ENCODE results near the gene CEP95. TPM values are rescaled to one million over a fixed set of nuclear protein-coding genes. Genes with fewer than 3 reads are reported as not detected.

The CEP95 gene
- total and polyA plus RNA-seq, 10 of the 15 experiments (the other 5 are each of a cell fraction or from before 2014, with no cell fraction given): 17.7 to 54.9 (median 29.6) TPM

- no peaks in the 10 kb centered on the region; the same call in 2 of the 3 replicates for H3K9me3 ChIP-seq (replicated peaks; ENCODE audit: control insufficient read depth, insufficient read depth, low read length)
- no peaks in the 10 kb centered on the region for H4K20me1 ChIP-seq (ENCODE audit: control insufficient read depth, insufficient read depth)
- POLR2A ChIA-PET: interaction anchor here (0.6 kb wide), 1 partner anchor 30 kb away, joined by 4 read pairs; no protein-coding TSS in a partner anchor
- no peak overlapping the region for H2AFZ ChIP-seq (ENCODE audit: control insufficient read depth, low read depth, low read length)
- no peaks in the 10 kb centered on the region for H3K27me3 ChIP-seq (replicated peaks in 1 of 2; ENCODE audit: control insufficient read depth in 2 of 2, insufficient read depth in 2 of 2, low read length in 1 of 2)
- RAD21 ChIA-PET (ENCODE audit: unreplicated experiment): no interaction called here
- H3K9ac ChIP-seq (ENCODE audit: control insufficient read depth, insufficient read depth, low read length): no peak overlapping the region
- WGBS (ENCODE audit: insufficient coverage, insufficient replicate concordance, low lambda C conversion rate, missing lambda C conversion rate): 100% methylated on average over 1 of the region's 1 CpG
- DNase-seq (ENCODE audit: low read depth, low spot score): no peak
- TF ChIP-seq CBFB (IDR thresholded peaks at IDR 0.05; ENCODE audit: low read depth): no peak
- TF ChIP-seq, protein P1, sequence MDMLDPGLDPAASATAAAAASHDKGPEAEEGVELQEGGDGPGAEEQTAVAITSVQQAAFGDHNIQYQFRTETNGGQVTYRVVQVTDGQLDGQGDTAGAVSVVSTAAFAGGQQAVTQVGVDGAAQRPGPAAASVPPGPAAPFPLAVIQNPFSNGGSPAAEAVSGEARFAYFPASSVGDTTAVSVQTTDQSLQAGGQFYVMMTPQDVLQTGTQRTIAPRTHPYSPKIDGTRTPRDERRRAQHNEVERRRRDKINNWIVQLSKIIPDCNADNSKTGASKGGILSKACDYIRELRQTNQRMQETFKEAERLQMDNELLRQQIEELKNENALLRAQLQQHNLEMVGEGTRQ (IDR thresholded peaks at IDR 0.05; ENCODE audit: borderline replicate concordance, low read depth, low read length): no peak
- TF ChIP-seq CHD1 (IDR thresholded peaks at IDR 0.05; ENCODE audit: low read depth, low read length): no peak
- TF ChIP-seq SRF (IDR thresholded peaks at IDR 0.05; ENCODE audit: low read depth in 2 of 2, low read length in 2 of 2): no peak
- intact Hi-C loops (cut with micrococcal nuclease; ENCODE audit: unreplicated experiment): no loop called here
- no peaks in the 10 kb centered on the region for H3K4me1 ChIP-seq (ENCODE audit: control insufficient read depth, insufficient read depth, low read length)
- no peak for ATAC-seq
- H3K79me2 ChIP-seq (ENCODE audit: control insufficient read depth, insufficient read depth, low read length): no peaks in the 10 kb centered on the region
- H3K36me3 ChIP-seq (ENCODE audit: control insufficient read depth in 2 of 2, insufficient read depth in 2 of 2, low read length in 1 of 2): peaks cover 2 to 4% of the 10 kb centered on the region in 2 experiments; a peak in 3 of 4 replicates
- no peak for FAIRE-seq
- H3K4me3 ChIP-seq: no peak overlapping the region
- H3K4me2 ChIP-seq (ENCODE audit: control insufficient read depth, insufficient read depth): no peak overlapping the region
- no TSS peak for BruUV-seq (replicated peaks)
- no peak overlapping the region for H3K27ac ChIP-seq (ENCODE audit: control insufficient read depth, insufficient read depth)
- SMC1A ChIA-PET (ENCODE audit: uncharacterized antibody, unreplicated experiment): interaction anchor here (0.6 to 0.9 kb wide), 4 partner anchors 13 to 55 kb away, joined by 3 to 4 read pairs (median 3); no protein-coding TSS in a partner anchor
- CTCF ChIA-PET: interaction anchor here (1.6 to 2.9 kb wide), 2 partner anchors 10 to 160 kb away, joined by 5 to 9 read pairs; no protein-coding TSS in a partner anchor
- in situ Hi-C loops (cut with MboI): no loop called here
These were observed 73.1 kb downstream of the CEP95 start for GRCh38 chr17:64579917-64580316.

Data from GM12878 (cell line).